Osteoblast (primary cell): ENCODE data around the gene SEPTIN10. TPM values are rescaled to one million over a fixed set of nuclear protein-coding genes. Genes with fewer than 3 reads are reported as not detected.
A peak's percentile ranks its signal among the peaks of the same experiment; 100 is the strongest.

Experiments
- DNase-seq: peaks from one replicate; pipeline ENCODE4 v3.0.0; 2011; ENCODE audit warnings: low spot score, mixed read lengths; ENCODE audit not compliant: insufficient read length; ENCODE audit errors: missing footprints
- H2AFZ ChIP-seq: 2 replicates; pipeline ENCODE4 v1.6.0; 2011; ENCODE audit warnings: mild to moderate bottlenecking, low read length
- H3K27ac ChIP-seq: 2 replicates; pipeline ENCODE4 v1.5.1; 2011; ENCODE audit warnings: mild to moderate bottlenecking, low read depth, low read length, moderate library complexity
- H3K27me3 ChIP-seq: 2 replicates; pipeline ENCODE4 v1.6.0; 2012; ENCODE audit warnings: mild to moderate bottlenecking, control low read depth, inconsistent platforms, low read length, moderate library complexity; ENCODE audit not compliant: insufficient read depth
- H3K36me3 ChIP-seq: 2 replicates; pipeline ENCODE4 v1.5.1; 2011; ENCODE audit warnings: mild to moderate bottlenecking, low read length, control low read depth, moderate library complexity; ENCODE audit not compliant: insufficient read depth
- H3K4me1 ChIP-seq: 2 replicates; pipeline ENCODE4 v1.5.1; 2011; ENCODE audit warnings: mild to moderate bottlenecking, low read length, control low read depth, moderate library complexity; ENCODE audit not compliant: insufficient read depth
- H3K4me2 ChIP-seq: 2 replicates; pipeline ENCODE4 v1.6.0; 2011; ENCODE audit warnings: mild to moderate bottlenecking, low read length; ENCODE audit not compliant: insufficient read depth
- H3K4me3 ChIP-seq: fragments of 200-600 bp; sonication (generic); 3 replicates; pipeline ENCODE4 v1.5.1; 2012; ENCODE audit warnings: mild to moderate bottlenecking, low read length, inconsistent platforms; ENCODE audit not compliant: insufficient read depth
- H3K79me2 ChIP-seq: 2 replicates; pipeline ENCODE4 v1.6.0; 2012; ENCODE audit warnings: mild to moderate bottlenecking, low read length, control low read depth, inconsistent platforms; ENCODE audit not compliant: insufficient read depth
- H3K9me3 ChIP-seq: 2 replicates; pipeline ENCODE4 v1.5.1; 2011; ENCODE audit warnings: low read depth, low read length, control low read depth
- H4K20me1 ChIP-seq: 2 replicates; pipeline ENCODE4 v1.6.0; 2012; ENCODE audit warnings: mild to moderate bottlenecking, low read length, control low read depth; ENCODE audit not compliant: insufficient read depth
- total RNA-seq: library from RNA; depleted of rRNA; stranded (reverse); fragments of >200 nt; gene quantifications from 2 replicates; pipeline ENCODE4 v1.2.3, GENCODE V29; 2012
- TF ChIP-seq, protein P1 (sequence below): IDR thresholded peaks from 2 replicates; pipeline ENCODE4 v1.5.1; 2011; ENCODE audit warnings: mild to moderate bottlenecking, low read depth, low read length, moderate library complexity; ENCODE audit errors: extremely low read depth

The SEPTIN10 gene
- total RNA-seq, 1 donor, result 101 TPM

DNA sequence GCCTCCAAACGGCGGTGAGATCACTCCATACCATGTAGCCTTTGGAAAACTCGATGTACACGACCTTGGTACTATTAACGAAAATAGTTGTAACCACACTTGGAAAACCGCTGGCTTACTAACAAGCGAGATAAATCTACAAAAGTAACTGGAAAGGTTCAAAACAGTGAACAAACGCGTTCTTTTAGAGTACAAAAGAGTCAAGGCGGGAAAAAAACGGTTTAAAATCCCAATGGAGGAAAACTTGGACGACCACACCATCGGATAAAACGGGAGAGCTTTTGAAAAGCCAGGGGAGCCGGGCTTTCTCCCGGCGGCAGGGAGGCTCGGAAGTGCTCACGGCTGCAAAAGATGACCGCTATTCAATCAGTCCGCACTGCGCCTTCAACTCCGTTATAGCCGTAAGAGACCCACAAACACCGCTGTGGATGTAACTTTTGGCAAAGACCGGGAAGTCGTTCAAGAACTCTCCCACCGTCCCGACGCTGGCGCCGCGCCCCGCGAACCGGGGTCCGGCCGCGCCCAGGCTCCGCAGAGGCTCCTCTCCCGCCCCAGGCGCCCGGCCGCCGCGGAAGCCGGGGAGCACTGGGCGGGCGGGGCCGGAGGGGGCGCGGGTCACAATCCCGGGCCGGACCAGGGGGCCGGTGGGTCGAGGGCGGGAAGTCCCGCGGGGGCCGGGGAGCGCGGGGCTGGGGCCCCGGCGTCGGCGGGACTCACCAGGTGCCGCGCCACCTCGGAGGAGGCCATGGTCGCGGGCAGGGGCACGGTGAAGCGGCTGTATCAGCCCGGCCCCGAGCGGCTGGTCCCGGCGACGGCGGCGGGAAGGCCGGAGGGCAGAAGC is 465 bp downstream of the SEPTIN10 start:
- H3K4me1 ChIP-seq, result peaks cover 46% of the 10 kb centered on the region
- H3K9me3 ChIP-seq, result no peaks in the 10 kb centered on the region

DNA sequence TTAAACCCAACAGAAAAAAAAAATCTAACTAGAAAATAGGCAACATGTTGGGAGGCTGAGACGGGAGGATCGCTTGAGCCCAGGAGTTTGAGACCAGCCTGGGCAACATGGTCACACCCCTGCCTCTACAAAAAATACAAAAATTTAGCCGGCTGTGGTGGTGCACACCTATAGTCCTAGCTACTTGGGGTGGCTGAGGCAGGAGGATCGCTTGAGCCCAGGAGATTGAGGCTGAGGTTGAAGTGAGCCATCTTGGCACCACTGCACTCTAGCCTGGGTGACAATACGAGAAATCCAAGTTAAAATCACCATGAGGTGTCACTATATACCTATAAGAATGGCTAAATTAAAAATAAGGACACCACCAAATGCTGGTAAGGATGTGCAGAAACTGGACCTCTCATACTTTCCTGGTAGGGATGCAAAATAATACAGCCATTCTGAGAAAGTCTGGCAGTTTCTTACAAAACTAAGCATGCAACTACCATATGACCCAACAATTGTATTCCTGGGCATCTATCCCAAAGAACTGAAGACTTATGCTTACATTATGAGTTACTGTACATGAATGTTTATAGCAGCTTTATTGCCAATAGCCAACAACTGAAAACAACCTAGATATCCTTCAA is 2.2 kb downstream of the SEPTIN10 start:
- H3K9me3 ChIP-seq, result no peaks in the 10 kb centered on the region
- peaks cover 86% of the 10 kb centered on the region for H3K79me2 ChIP-seq
- H3K27ac ChIP-seq, result peak overlapping the region; percentile 92

More for the DNA sequence above, 465 bp downstream of the SEPTIN10 start:
- TF ChIP-seq, protein P1, sequence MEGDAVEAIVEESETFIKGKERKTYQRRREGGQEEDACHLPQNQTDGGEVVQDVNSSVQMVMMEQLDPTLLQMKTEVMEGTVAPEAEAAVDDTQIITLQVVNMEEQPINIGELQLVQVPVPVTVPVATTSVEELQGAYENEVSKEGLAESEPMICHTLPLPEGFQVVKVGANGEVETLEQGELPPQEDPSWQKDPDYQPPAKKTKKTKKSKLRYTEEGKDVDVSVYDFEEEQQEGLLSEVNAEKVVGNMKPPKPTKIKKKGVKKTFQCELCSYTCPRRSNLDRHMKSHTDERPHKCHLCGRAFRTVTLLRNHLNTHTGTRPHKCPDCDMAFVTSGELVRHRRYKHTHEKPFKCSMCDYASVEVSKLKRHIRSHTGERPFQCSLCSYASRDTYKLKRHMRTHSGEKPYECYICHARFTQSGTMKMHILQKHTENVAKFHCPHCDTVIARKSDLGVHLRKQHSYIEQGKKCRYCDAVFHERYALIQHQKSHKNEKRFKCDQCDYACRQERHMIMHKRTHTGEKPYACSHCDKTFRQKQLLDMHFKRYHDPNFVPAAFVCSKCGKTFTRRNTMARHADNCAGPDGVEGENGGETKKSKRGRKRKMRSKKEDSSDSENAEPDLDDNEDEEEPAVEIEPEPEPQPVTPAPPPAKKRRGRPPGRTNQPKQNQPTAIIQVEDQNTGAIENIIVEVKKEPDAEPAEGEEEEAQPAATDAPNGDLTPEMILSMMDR, result no peak
- Histone ChIP-seq H3K36me3 (no peaks in the 10 kb centered on the region), H3K27ac (peak overlapping the region; percentile 92), H4K20me1 (peaks cover 16% of the 10 kb centered on the region), H3K4me2 (peak overlapping the region; percentile 87), H3K27me3 (no peaks in the 10 kb centered on the region), H2AFZ (peak overlapping the region; percentile 76), H3K79me2 (peaks cover 69% of the 10 kb centered on the region), H3K4me3 (peak overlapping the region; percentile 88)
- peak; percentile 83 for DNase-seq

DNA sequence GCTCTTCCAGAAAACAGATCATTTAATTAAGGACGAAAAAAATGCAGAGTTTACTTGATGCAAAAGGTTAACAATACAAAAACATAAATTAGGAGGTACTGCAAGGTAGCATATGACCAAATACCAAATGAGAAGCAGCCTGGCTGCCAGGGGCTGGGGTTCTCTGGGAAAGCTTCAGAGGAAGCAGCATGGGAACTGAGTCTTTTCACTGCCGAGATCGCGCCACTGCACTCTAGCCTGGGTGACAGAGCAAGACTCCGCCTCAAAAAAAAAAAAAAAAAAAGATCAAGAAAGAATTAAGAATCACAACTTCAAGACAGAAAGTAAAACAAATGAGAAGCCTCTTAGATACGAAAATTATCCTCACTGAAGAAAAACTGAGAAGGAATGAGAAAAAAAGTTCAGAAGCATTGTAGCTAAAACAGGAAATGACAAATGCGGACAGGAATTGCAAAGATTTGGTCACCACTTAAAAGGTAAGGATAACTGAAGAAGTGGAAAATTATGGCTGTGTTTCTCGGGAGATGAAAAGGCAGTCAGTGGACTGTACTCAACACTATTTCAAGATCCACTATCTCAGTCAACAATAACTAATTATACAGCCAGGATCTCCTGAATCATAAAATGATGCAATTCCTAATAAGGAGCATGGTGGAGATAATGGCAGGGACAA is 4.3 kb downstream of the SEPTIN10 start:
- Histone ChIP-seq H3K79me2 (peaks cover 86% of the 10 kb centered on the region), H3K4me1 (peaks cover 59% of the 10 kb centered on the region), H3K27me3 (no peaks in the 10 kb centered on the region), H3K9me3 (no peaks in the 10 kb centered on the region), H3K27ac (peak overlapping the region; percentile 84), H4K20me1 (no peaks in the 10 kb centered on the region), H3K4me3 (peak overlapping the region; percentile 65), H2AFZ (peak overlapping the region; percentile 40), H3K36me3 (no peaks in the 10 kb centered on the region), H3K4me2 (peak overlapping the region; percentile 87)
- DNase-seq, result peak; percentile 73
- TF ChIP-seq, protein P1, result no peak

More for the DNA sequence above, 2.2 kb downstream of the SEPTIN10 start:
- Histone ChIP-seq H3K4me3 (peak overlapping the region; percentile 88), H2AFZ (no peak overlapping the region), H4K20me1 (peaks cover 13% of the 10 kb centered on the region), H3K27me3 (no peaks in the 10 kb centered on the region), H3K4me2 (peak overlapping the region; percentile 87), H3K4me1 (peaks cover 64% of the 10 kb centered on the region), H3K36me3 (no peaks in the 10 kb centered on the region)
- TF ChIP-seq, protein P1, result no peak
- DNase-seq, result no peak
